ENCODE results near the gene CLTB. TPM values are rescaled to one million over a fixed set of nuclear protein-coding genes. Genes with fewer than 3 reads are reported as not detected.

Gene CLTB
- total RNA-seq, 1 experiment from 2014 or later, result 34.5 TPM

DNA sequence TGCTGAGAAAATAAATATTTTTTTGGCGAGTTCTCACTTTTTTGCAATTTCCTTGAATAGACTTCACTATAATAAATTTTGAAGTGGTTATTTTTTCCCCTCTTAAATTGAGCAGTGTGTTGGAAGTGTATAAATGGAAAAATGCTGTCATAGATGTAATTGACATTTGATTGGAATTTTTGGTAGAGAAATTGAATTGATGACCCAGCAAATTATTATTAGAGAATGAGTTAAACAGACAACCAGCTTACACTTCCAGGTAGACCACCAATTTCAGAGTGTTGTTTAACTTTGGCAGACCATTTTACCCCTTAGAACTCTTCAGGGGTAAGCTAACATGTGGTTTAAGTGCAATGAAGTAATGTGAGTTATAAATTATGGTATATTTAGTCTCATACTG, 33.7 kb upstream of the CLTB start:
- TF ChIP-seq, protein P1, sequence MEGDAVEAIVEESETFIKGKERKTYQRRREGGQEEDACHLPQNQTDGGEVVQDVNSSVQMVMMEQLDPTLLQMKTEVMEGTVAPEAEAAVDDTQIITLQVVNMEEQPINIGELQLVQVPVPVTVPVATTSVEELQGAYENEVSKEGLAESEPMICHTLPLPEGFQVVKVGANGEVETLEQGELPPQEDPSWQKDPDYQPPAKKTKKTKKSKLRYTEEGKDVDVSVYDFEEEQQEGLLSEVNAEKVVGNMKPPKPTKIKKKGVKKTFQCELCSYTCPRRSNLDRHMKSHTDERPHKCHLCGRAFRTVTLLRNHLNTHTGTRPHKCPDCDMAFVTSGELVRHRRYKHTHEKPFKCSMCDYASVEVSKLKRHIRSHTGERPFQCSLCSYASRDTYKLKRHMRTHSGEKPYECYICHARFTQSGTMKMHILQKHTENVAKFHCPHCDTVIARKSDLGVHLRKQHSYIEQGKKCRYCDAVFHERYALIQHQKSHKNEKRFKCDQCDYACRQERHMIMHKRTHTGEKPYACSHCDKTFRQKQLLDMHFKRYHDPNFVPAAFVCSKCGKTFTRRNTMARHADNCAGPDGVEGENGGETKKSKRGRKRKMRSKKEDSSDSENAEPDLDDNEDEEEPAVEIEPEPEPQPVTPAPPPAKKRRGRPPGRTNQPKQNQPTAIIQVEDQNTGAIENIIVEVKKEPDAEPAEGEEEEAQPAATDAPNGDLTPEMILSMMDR (conservative IDR thresholded peaks at IDR 0.05), result no peak

More for the DNA sequence above, 33.7 kb upstream of the CLTB start:
- Histone ChIP-seq H3K4ac (ENCODE audit: low read depth, low read length) (no peak overlapping the region), H3T11ph (ENCODE audit: low read length) (no peak overlapping the region), H3K79me1 (ENCODE audit: insufficient read depth, low read depth, low read length, poor library complexity, severe bottlenecking) (peaks cover 10% of the 10 kb centered on the region), H4K91ac (ENCODE audit: insufficient read length, low read depth, low read length) (no peak overlapping the region), H4K5ac (ENCODE audit: insufficient read length, low read depth, low read length) (no peak overlapping the region), H3K27ac (ENCODE audit: insufficient read length, low read depth, low read length) (no peak overlapping the region), H3K9ac (ENCODE audit: extremely low read depth, insufficient read length, low read length) (no peak overlapping the region), H3K4me1 (ENCODE audit: insufficient read depth, low read length) (no peaks in the 10 kb centered on the region), H2BK15ac (ENCODE audit: low read depth, low read length) (no peak overlapping the region), H3K23ac (ENCODE audit: insufficient read length, low read depth, low read length) (no peak overlapping the region), H2BK12ac (ENCODE audit: insufficient read length, low read depth, low read length) (no peak overlapping the region), H3K18ac (ENCODE audit: insufficient read length, low read depth, low read length) (no peak overlapping the region), H3K9me3 (ENCODE audit: control insufficient read depth, low read depth, low read length) (no peaks in the 10 kb centered on the region), H2BK5ac (ENCODE audit: insufficient read length, low read length) (no peak overlapping the region), H2AFZ (ENCODE audit: low read length) (no peak overlapping the region), H2AK5ac (ENCODE audit: insufficient read length, low read length) (no peak overlapping the region), H3K23me2 (ENCODE audit: insufficient read length, low read depth, low read length, poor library complexity, severe bottlenecking) (peaks cover 8% of the 10 kb centered on the region), H3K56ac (ENCODE audit: insufficient read length, low read depth, low read length) (no peak overlapping the region), H2BK120ac (ENCODE audit: low read depth, low read length, poor library complexity, severe bottlenecking) (no peak overlapping the region), H4K20me1 (ENCODE audit: control insufficient read depth, insufficient read depth, insufficient read length) (no peaks in the 10 kb centered on the region), H3K14ac (ENCODE audit: insufficient read depth, low read length) (no peak overlapping the region), H3K27me3 (ENCODE audit: insufficient read depth, low read length) (no peaks in the 10 kb centered on the region), H2BK20ac (ENCODE audit: low read depth, low read length, poor library complexity, severe bottlenecking) (no peak overlapping the region), H3K4me2 (ENCODE audit: insufficient read depth, insufficient read length, low read length) (no peak overlapping the region), H3K79me2 (ENCODE audit: insufficient read depth, low read length) (peaks cover 8% of the 10 kb centered on the region; the same call in 1 of the 2 replicates), H4K8ac (replicated peaks; ENCODE audit: insufficient read length, low read depth, low read length) (no peak overlapping the region)
- DNase-seq, result no peak
- no peak overlapping the region for H3K27ac Mint-ChIP-seq
- no peak overlapping the region; a peak in 1 of 5 replicates for H3K4me3 Mint-ChIP-seq
- peaks cover 6 to 14% of the 10 kb centered on the region in 2 experiments for H3K4me1 Mint-ChIP-seq
- peaks cover 9 to 24% (median 19%) of the 10 kb centered on the region in 3 experiments; a peak in 5 of 7 replicates for H3K36me3 Mint-ChIP-seq (ENCODE audit: insufficient read depth in 1 of 3, low read depth in 3 of 3)
- WGBS (ENCODE audit: extremely low coverage, insufficient read length, low lambda C conversion rate), result no CpG with 5 or more reads among the region's 1 CpG
- no peaks in the 10 kb centered on the region; the same call in 1 of the 2 replicates for H3K27me3 Mint-ChIP-seq (ENCODE audit: low read depth)
- H3K9me3 Mint-ChIP-seq, result no peaks in the 10 kb centered on the region; a peak in 1 of 5 replicates

Data from H9 (cell line).